ENCODE data around the gene SPDYE9.
"Not testable (repeated sequence)": the region's sequence is repeated elsewhere in the genome, so short reads cannot be mapped to it uniquely, and the experiment has no call there.

SPDYE9 gene

GRCh38 chr7:73085938-73086337, at the start of gene SPDYE9:
Gene SPDYE9 (minus strand): TSS chr7:73086038. CDS start chr7:73084238, 1,800 bp downstream.
- H3K36me3 ChIP-seq (ENCODE audit: control insufficient read depth, insufficient read depth, low read length); H3K4me1 ChIP-seq (ENCODE audit: control insufficient read depth, insufficient read depth, low read length); H3K9me3 ChIP-seq (ENCODE audit: control insufficient read depth, insufficient read depth, low read length); H3K9ac ChIP-seq (ENCODE audit: low read depth, low read length); H3K4me3 ChIP-seq (ENCODE audit: low read depth, low read length); H3K27me3 ChIP-seq (ENCODE audit: control insufficient read depth, insufficient read depth, low read length); H3K27ac ChIP-seq (ENCODE audit: low read depth, low read length): not testable (repeated sequence)

- H3K9ac ChIP-seq (ENCODE audit: low read depth, low read length); H3K9me3 ChIP-seq (ENCODE audit: control insufficient read depth, insufficient read depth, low read length); H3K4me1 ChIP-seq (ENCODE audit: control insufficient read depth, insufficient read depth, low read length); H3K27me3 ChIP-seq (ENCODE audit: control insufficient read depth, insufficient read depth, low read length); H3K4me3 ChIP-seq (ENCODE audit: low read depth, low read length); H3K27ac ChIP-seq (ENCODE audit: low read depth, low read length); H3K36me3 ChIP-seq (ENCODE audit: control insufficient read depth, insufficient read depth, low read length): not testable (repeated sequence)
Measured at GRCh38 chr7:73134866-73135265, 49.0 kb upstream of the SPDYE9 start.

- not testable (repeated sequence) for H3K9me3 ChIP-seq (ENCODE audit: control insufficient read depth, insufficient read depth, low read length); H3K9ac ChIP-seq (ENCODE audit: low read depth, low read length); H3K4me1 ChIP-seq (ENCODE audit: control insufficient read depth, insufficient read depth, low read length); H3K27ac ChIP-seq (ENCODE audit: low read depth, low read length); H3K27me3 ChIP-seq (ENCODE audit: control insufficient read depth, insufficient read depth, low read length); H3K4me3 ChIP-seq (ENCODE audit: low read depth, low read length); H3K36me3 ChIP-seq (ENCODE audit: control insufficient read depth, insufficient read depth, low read length)
Measured at GRCh38 chr7:73132651-73133217, 46.9 kb upstream of the SPDYE9 start.

DNA sequence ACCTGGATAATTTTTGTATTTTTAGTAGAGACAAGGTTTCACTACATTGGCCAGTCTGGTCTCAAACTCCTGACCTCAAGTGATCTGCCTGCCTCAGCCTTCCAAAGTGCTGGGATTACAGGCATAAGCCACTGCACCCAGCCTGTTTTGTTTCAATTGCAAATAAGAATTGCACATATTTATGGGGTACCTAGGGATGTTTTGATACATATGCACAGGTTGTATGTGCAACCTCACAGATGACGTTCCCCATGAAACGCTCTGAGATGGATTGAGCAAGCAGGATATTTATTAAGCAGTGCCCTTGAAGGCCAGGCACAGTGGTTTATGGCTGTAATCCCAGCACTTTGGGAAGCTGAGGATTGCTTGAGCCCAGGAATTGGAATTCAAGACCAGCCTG, 44.8 kb upstream of the SPDYE9 start:
- H3K9ac ChIP-seq (ENCODE audit: low read depth, low read length); H3K27ac ChIP-seq (ENCODE audit: low read depth, low read length); H3K9me3 ChIP-seq (ENCODE audit: control insufficient read depth, insufficient read depth, low read length); H3K27me3 ChIP-seq (ENCODE audit: control insufficient read depth, insufficient read depth, low read length); H3K4me1 ChIP-seq (ENCODE audit: control insufficient read depth, insufficient read depth, low read length); H3K4me3 ChIP-seq (ENCODE audit: low read depth, low read length); H3K36me3 ChIP-seq (ENCODE audit: control insufficient read depth, insufficient read depth, low read length): not testable (repeated sequence)

DNA sequence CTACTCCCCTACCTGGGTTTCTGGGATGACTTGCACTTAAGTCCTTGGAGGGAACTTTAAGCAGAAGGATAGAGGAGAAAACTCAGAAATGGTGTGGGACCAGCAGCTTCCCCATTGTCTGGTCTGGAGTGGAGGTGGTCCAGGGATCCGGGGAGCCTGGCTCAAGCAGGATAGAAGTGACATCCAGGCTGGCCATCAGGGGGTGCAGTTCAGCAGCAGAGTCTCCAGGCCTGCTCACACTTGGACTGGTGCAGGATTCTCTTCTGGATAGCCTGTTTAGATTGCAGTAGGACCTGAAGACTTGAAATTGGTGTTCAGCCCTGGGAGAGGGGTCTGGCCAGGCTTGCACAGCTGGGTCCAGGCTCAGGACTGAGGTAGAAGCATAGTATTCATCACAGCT, 38.3 kb upstream of the SPDYE9 start:
- not testable (repeated sequence) for H3K4me1 ChIP-seq (ENCODE audit: control insufficient read depth, insufficient read depth, low read length); H3K4me3 ChIP-seq (ENCODE audit: low read depth, low read length); H3K36me3 ChIP-seq (ENCODE audit: control insufficient read depth, insufficient read depth, low read length)

GRCh38 chr7:73122778-73123447, 37.1 kb upstream of the SPDYE9 start:
- H3K4me3 ChIP-seq (ENCODE audit: low read depth, low read length); H3K4me1 ChIP-seq (ENCODE audit: control insufficient read depth, insufficient read depth, low read length); H3K9me3 ChIP-seq (ENCODE audit: control insufficient read depth, insufficient read depth, low read length); H3K27me3 ChIP-seq (ENCODE audit: control insufficient read depth, insufficient read depth, low read length); H3K9ac ChIP-seq (ENCODE audit: low read depth, low read length); H3K27ac ChIP-seq (ENCODE audit: low read depth, low read length); H3K36me3 ChIP-seq (ENCODE audit: control insufficient read depth, insufficient read depth, low read length): not testable (repeated sequence)

More for the DNA sequence above, 38.3 kb upstream of the SPDYE9 start:
- H3K9me3 ChIP-seq (ENCODE audit: control insufficient read depth, insufficient read depth, low read length); H3K27me3 ChIP-seq (ENCODE audit: control insufficient read depth, insufficient read depth, low read length); H3K27ac ChIP-seq (ENCODE audit: low read depth, low read length); H3K9ac ChIP-seq (ENCODE audit: low read depth, low read length): not testable (repeated sequence)

DNA sequence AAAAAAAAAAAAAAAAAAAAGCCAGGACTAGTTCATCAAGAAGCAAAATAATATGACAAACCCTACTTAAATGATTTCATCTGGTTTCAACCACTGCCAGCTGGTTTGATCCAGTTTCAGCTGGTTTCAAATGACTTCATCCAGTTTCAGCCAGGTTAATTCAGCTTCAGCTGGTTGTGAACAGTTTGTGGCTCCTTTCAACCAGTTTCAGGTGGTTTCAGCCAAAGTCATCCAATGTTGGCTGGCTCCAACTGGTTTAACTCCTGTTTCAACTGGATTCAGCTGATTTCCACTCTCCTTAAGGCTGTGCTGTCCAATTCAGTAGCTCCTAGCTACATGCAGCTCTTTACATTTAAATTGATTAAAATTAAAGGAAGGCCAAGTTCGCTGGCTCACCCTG, 32.3 kb upstream of the SPDYE9 start:
- H3K4me3 ChIP-seq (ENCODE audit: low read depth, low read length); H3K27me3 ChIP-seq (ENCODE audit: control insufficient read depth, insufficient read depth, low read length); H3K36me3 ChIP-seq (ENCODE audit: control insufficient read depth, insufficient read depth, low read length); H3K9ac ChIP-seq (ENCODE audit: low read depth, low read length); H3K27ac ChIP-seq (ENCODE audit: low read depth, low read length); H3K9me3 ChIP-seq (ENCODE audit: control insufficient read depth, insufficient read depth, low read length); H3K4me1 ChIP-seq (ENCODE audit: control insufficient read depth, insufficient read depth, low read length): not testable (repeated sequence)

DNA sequence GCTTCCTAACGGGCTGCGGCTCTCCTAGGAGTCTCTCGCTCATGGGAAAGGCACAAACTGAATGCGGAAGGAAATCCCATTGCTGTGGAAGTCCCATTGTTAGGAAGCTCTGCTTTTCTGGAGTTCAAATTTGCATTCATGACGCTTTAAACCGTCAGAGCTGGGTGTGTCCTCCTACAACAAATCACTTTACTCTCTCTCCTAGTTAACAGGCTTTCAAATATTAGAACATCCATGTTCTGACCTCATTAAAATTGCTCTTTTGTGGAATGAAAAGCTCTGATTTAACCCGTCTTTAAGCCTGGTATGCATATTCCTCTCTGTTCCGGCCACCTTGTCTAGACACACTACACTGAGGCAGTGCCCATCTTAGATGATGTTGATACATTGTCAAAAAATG, 28.0 kb downstream of the SPDYE9 start, which contains the start of gene SPDYE11:
SPDYE11 (minus strand) TSS at position 101 of the 400 bp plus-strand sequence. CDS start 1,800 bp downstream, outside the sequence.
- H3K9me3 ChIP-seq (ENCODE audit: control insufficient read depth, insufficient read depth, low read length); H3K27me3 ChIP-seq (ENCODE audit: control insufficient read depth, insufficient read depth, low read length): not testable (repeated sequence)

GRCh38 chr7:73029666-73030065, 56.2 kb downstream of the SPDYE9 start, which contains the start of gene SPDYE8:
Gene SPDYE8 (minus strand): TSS chr7:73029766. CDS start chr7:73027966, 1,800 bp downstream.
- not testable (repeated sequence) for H3K4me1 ChIP-seq (ENCODE audit: control insufficient read depth, insufficient read depth, low read length); H3K27me3 ChIP-seq (ENCODE audit: control insufficient read depth, insufficient read depth, low read length); H3K9ac ChIP-seq (ENCODE audit: low read depth, low read length); H3K4me3 ChIP-seq (ENCODE audit: low read depth, low read length); H3K36me3 ChIP-seq (ENCODE audit: control insufficient read depth, insufficient read depth, low read length); H3K9me3 ChIP-seq (ENCODE audit: control insufficient read depth, insufficient read depth, low read length); H3K27ac ChIP-seq (ENCODE audit: low read depth, low read length)

More for the DNA sequence above, 28.0 kb downstream of the SPDYE9 start, which contains the start of gene SPDYE11:
- not testable (repeated sequence) for H3K36me3 ChIP-seq (ENCODE audit: control insufficient read depth, insufficient read depth, low read length); H3K4me1 ChIP-seq (ENCODE audit: control insufficient read depth, insufficient read depth, low read length); H3K9ac ChIP-seq (ENCODE audit: low read depth, low read length); H3K4me3 ChIP-seq (ENCODE audit: low read depth, low read length); H3K27ac ChIP-seq (ENCODE audit: low read depth, low read length)
